GM12878 (cell line): ENCODE results near the gene C15orf39. TPM values are rescaled to one million over a fixed set of nuclear protein-coding genes. Genes with fewer than 3 reads are reported as not detected.

ENCODE experiments used
- ATAC-seq: fragments of 200-7000 bp; cut with Tn5 transposase; 3 replicates; pipeline ENCODE4 v1.9.1; 2020; ENCODE audit warnings: mild to moderate bottlenecking, moderate library complexity
- BruUV-seq: library from RNA; stranded (reverse); fragments of 400-500 nt; replicated peaks from 2 replicates; lab custom pipeline; 2021; lab: Mats Ljungman, UMichigan
- CTCF ChIA-PET: fragments of 300-600 bp; sonication (Branson Sonifier 250); formaldehyde crosslinking; extraction: SDS; loops from one replicate; lab custom pipeline; 2021; ENCODE audit warnings: inconsistent platforms; lab: Yijun Ruan, JAX
- POLR2A ChIA-PET: fragments of 350-600 bp; formaldehyde crosslinking; extraction: SDS; loops from one replicate; lab custom pipeline; 2021; ENCODE audit warnings: inconsistent platforms; lab: Charles Lee
- RAD21 ChIA-PET: fragments of 300-600 bp; sonication (Branson Sonifier 250); formaldehyde crosslinking; loops from one replicate; lab custom pipeline; 2023; ENCODE audit warnings: antibody characterized with exemption; ENCODE audit not compliant: unreplicated experiment; lab: Charles Lee
- SMC1A ChIA-PET: fragments of 300-600 bp; sonication (Branson Sonifier 250); formaldehyde crosslinking; loops from one replicate; lab custom pipeline; 2023; ENCODE audit not compliant: unreplicated experiment, uncharacterized antibody; lab: Charles Lee
- DNase-seq: peaks from one replicate; pipeline ENCODE4 v3.0.0-alpha.2; 2011; ENCODE audit warnings: low read depth, low spot score
- FAIRE-seq: peaks from 3 replicates; lab custom pipeline; 2011; peaks lifted over from hg19 to GRCh38; lab: Jason Lieb, UNC
- H2AFZ ChIP-seq: 2 replicates; pipeline ENCODE4 v1.6.0; 2011; ENCODE audit warnings: low read depth, low read length, control low read depth; ENCODE audit not compliant: control insufficient read depth
- H3K27ac ChIP-seq: 2 replicates; pipeline ENCODE4 v1.5.1; 2011; ENCODE audit warnings: control low read depth; ENCODE audit not compliant: control insufficient read depth, insufficient read depth
- H3K27me3 ChIP-seq, 2 experiments: replicated peaks in 1 of 2; 2 replicates each; pipeline versions ENCODE4 v1.6.0 to v1.6.1; 2011; ENCODE audit warnings: low read length in 1 of 2; ENCODE audit not compliant: control insufficient read depth in 2 of 2, insufficient read depth in 2 of 2
- H3K36me3 ChIP-seq, 2 experiments: 2 replicates each; pipeline ENCODE4 v1.5.1; 2011; ENCODE audit warnings: low read length in 1 of 2; ENCODE audit not compliant: control insufficient read depth in 2 of 2, insufficient read depth in 2 of 2
- H3K4me1 ChIP-seq: 2 replicates; pipeline ENCODE4 v1.6.1; 2011; ENCODE audit warnings: mild to moderate bottlenecking, low read length, moderate library complexity, mixed read lengths; ENCODE audit not compliant: control insufficient read depth, insufficient read depth
- H3K4me2 ChIP-seq: 2 replicates; pipeline ENCODE4 v1.6.0; 2011; ENCODE audit warnings: control low read depth; ENCODE audit not compliant: control insufficient read depth, insufficient read depth
- H3K4me3 ChIP-seq: fragments of 200-600 bp; sonication (generic); 2 replicates; pipeline ENCODE4 v1.5.1; 2016
- H3K79me2 ChIP-seq: 2 replicates; pipeline ENCODE4 v1.6.0; 2011; ENCODE audit warnings: low read length; ENCODE audit not compliant: control insufficient read depth, insufficient read depth
- H3K9ac ChIP-seq: 2 replicates; pipeline ENCODE4 v1.8.0; 2011; ENCODE audit warnings: low read length, control low read depth, mixed read lengths; ENCODE audit not compliant: control insufficient read depth, insufficient read depth
- H3K9me3 ChIP-seq: replicated peaks from 3 replicates; pipeline ENCODE4 v1.5.1; 2011; ENCODE audit warnings: mild to moderate bottlenecking, low read length; ENCODE audit not compliant: control insufficient read depth, insufficient read depth
- H4K20me1 ChIP-seq: 2 replicates; pipeline ENCODE4 v1.6.0; 2011; ENCODE audit not compliant: control insufficient read depth, insufficient read depth
- ATF7 ChIP-seq: fragments of 450-650 bp; IDR thresholded peaks from 2 replicates; pipeline ENCODE4 v1.6.1; 2016; ENCODE audit warnings: low read depth, mild to moderate bottlenecking
- CEBPZ ChIP-seq: fragments of 150-350 bp; IDR thresholded peaks from 2 replicates; pipeline ENCODE4 v1.6.1; 2016; ENCODE audit warnings: low read depth, low read length
- CHD2 ChIP-seq: IDR thresholded peaks from 2 replicates; pipeline ENCODE4 v1.6.1; 2011; ENCODE audit warnings: low read depth, low read length, improper control_type of control experiment, borderline replicate concordance
- EP300 ChIP-seq, 2 experiments: fragments of 150-350 bp in 1 of 2; IDR thresholded peaks; 2 replicates each; pipeline ENCODE4 v1.6.1; 2011 to 2012; ENCODE audit warnings: low read depth in 2 of 2, low read length in 2 of 2, borderline replicate concordance in 1 of 2, improper control_type of control experiment in 1 of 2, inconsistent platforms in 1 of 2; ENCODE audit not compliant: control insufficient read depth in 1 of 2
- FOS ChIP-seq: IDR thresholded peaks from 3 replicates; pipeline ENCODE4 v1.6.1; 2011; ENCODE audit warnings: borderline replicate concordance; ENCODE audit not compliant: insufficient read length; ENCODE audit errors: extremely low read depth
- GATAD2B ChIP-seq: fragments of 450-650 bp; conservative IDR thresholded peaks from 2 replicates; pipeline ENCODE4 v1.6.1; 2017; ENCODE audit warnings: low read depth, mild to moderate bottlenecking, moderate library complexity
- KDM1A ChIP-seq: fragments of 200-600 bp; sonication (generic); IDR thresholded peaks from 2 replicates; pipeline ENCODE4 v1.6.1; 2016; ENCODE audit warnings: borderline replicate concordance
- MYC ChIP-seq: IDR thresholded peaks from 2 replicates; pipeline ENCODE4 v1.6.1; 2011; ENCODE audit warnings: mild to moderate bottlenecking, low read length, moderate library complexity, inconsistent platforms; ENCODE audit not compliant: insufficient read depth, insufficient replicate concordance, insufficient read length, severe bottlenecking
- NR2C2 ChIP-seq: IDR thresholded peaks from 2 replicates; pipeline ENCODE4 v1.6.1; 2011; ENCODE audit warnings: borderline replicate concordance, low read depth; ENCODE audit not compliant: control insufficient read depth, insufficient read length
- PAX5 ChIP-seq: IDR thresholded peaks from 2 replicates; pipeline ENCODE4 v1.6.1; 2011; ENCODE audit warnings: low read depth, low read length, borderline replicate concordance
- PRDM15 ChIP-seq: fragments of 450-650 bp; formaldehyde crosslinking; IDR thresholded peaks from 2 replicates; pipeline ENCODE4 v1.4.0; 2020; ENCODE audit warnings: mild to moderate bottlenecking, moderate library complexity
- TCF12 ChIP-seq: IDR thresholded peaks from 2 replicates; pipeline ENCODE4 v1.6.1; 2011; ENCODE audit warnings: low read depth, mild to moderate bottlenecking, low read length
- WGBS: methylation state at CpG from one replicate; pipeline ENCODE4 v1.1.6; 2016; ENCODE audit warnings: low lambda C conversion rate; ENCODE audit not compliant: insufficient replicate concordance, insufficient coverage; ENCODE audit errors: missing lambda C conversion rate; 5-methylcytosine and 5-hydroxymethylcytosine counted together
- in situ Hi-C: fragments of 300-500 bp; cut with MboI; formaldehyde crosslinking; loops from 9 replicates; pipeline ENCODE4 v1.14.3; 2018; ENCODE audit warnings: mixed read lengths
- intact Hi-C: fragments of 100-400 bp; cut with micrococcal nuclease; formaldehyde crosslinking; loops from one replicate; pipeline ENCODE4 v1.14.2; 2022; ENCODE audit not compliant: unreplicated experiment
- polyA plus RNA-seq, 11 experiments: library from polyadenylated mRNA; depleted of rRNA in 4 of 11; unstranded in 6 of 11; stranded (reverse) in 5 of 11; fragments of >200 nt; fragmentation: Nextera tagmentation in 4 of 11; fragmentation: Illumina TruSeq in 1 of 11; extraction: Ambion mirVana in 4 of 11; extraction: Trizol in 1 of 11; gene quantifications; 1 replicate in 1 of 11; 2 replicates in 10 of 11; pipeline versions ENCODE4 v1.2.1 to v1.2.3, GENCODE V29; 2011 to 2016; ENCODE audit warnings: inconsistent platforms in 2 of 11, missing spikeins in 2 of 11, low read depth in 1 of 11
- total RNA-seq, 4 experiments: library from RNA; depleted of rRNA in 3 of 4; stranded (reverse); fragments of >200 nt in 3 of 4; fragmentation: Illumina TruSeq in 1 of 4; extraction: Trizol in 1 of 4; gene quantifications; 2 replicates each; pipeline versions ENCODE4 v1.2.1 to v1.2.3, GENCODE V29; 2013 to 2021

C15orf39 gene
- total and polyA plus RNA-seq, 10 of the 15 experiments (the other 5 are each of a cell fraction or from before 2014, with no cell fraction given) = 2.3 to 139 (median 33.0) TPM

DNA sequence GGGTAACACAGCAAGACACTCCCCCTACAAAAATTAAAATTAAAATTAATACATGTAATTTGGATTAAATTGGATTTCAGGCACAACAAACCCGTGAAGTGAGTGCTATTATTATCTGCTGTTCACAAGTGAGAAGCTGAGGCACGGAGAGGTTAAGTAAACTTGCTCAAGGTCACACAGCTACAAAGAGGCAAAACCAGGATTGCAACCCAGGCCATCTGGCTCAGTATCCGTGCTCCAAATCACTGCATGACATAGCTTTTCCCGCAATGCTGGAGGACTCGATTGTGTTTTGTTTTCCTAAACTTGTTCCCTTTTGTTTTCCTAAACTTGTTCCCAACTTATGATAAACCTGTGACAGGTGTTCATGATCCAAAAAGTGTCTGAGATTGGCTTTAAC, 19.9 kb upstream of the C15orf39 start:
- Histone ChIP-seq H2AFZ (no peak overlapping the region), H3K79me2 (no peaks in the 10 kb centered on the region), H3K4me3 (no peak overlapping the region), H3K9ac (no peak overlapping the region), H3K27me3 (no peaks in the 10 kb centered on the region), H3K9me3 (no peaks in the 10 kb centered on the region; the same call in 1 of the 3 replicates), H3K36me3 (no peaks in the 10 kb centered on the region), H3K4me2 (no peak overlapping the region), H3K4me1 (peaks cover 16% of the 10 kb centered on the region), H3K27ac (no peak overlapping the region), H4K20me1 (no peaks in the 10 kb centered on the region; the same call in 1 of the 2 replicates)
- in situ Hi-C loops = no loop called here
- no TSS peak for BruUV-seq
- FAIRE-seq = no peak
- ChIA-PET CTCF (interaction anchor here (0.5 to 0.6 kb wide), 2 partner anchors 16 to 1477 kb away, joined by 3 read pairs; no protein-coding TSS in a partner anchor), RAD21 (no interaction called here), POLR2A (interaction anchor here (0.7 to 1.1 kb wide), 3 partner anchors 18 to 825 kb away, joined by 3 to 8 read pairs (median 6); no protein-coding TSS in a partner anchor)
- intact Hi-C loops = no loop called here
- WGBS = 58% methylated on average over 5 of the region's 5 CpGs
- no peak for ATAC-seq
- DNase-seq = no peak
- TF ChIP-seq EP300 (IDR thresholded peaks at IDR 0.05; ENCODE audit: borderline replicate concordance in 1 of 2, control insufficient read depth in 1 of 2, low read depth in 2 of 2, low read length in 2 of 2) (no peak), NR2C2 (no peak), PRDM15 (CRISPR knock-in tag) (no peak), FOS (no peak), PAX5 (no peak), ATF7 (no peak), CHD2 (no peak), MYC (no peak), CEBPZ (no peak), GATAD2B (no peak), TCF12 (no peak), KDM1A (no peak)
- TF ChIP-seq, all 136 proteins: peak for 0
- SMC1A ChIA-PET = interaction anchor here (0.9 to 1.9 kb wide), 2 partner anchors 18 to 51 kb away, joined by 3 to 8 read pairs; no protein-coding TSS in a partner anchor
